Measurements from ENCODE around the gene NRAP. TPM values are rescaled to one million over a fixed set of nuclear protein-coding genes. Genes with fewer than 3 reads are reported as not detected.

The NRAP gene
- polyA plus RNA-seq (ENCODE audit: insufficient read length in 10 of 10) = 10 to 100 TPM in 7 of 10 donors, 1 to 10 TPM in 3; 8.8 to 45.2 (median 15.9) TPM
- long read RNA-seq, donor 1 = 0 reads
- long read RNA-seq, donor 2 = 0 reads
- long read RNA-seq, donor 3 = 0 reads
- long read RNA-seq, donor 4 = 0 reads
- long read RNA-seq, donor 5 = 0 reads
- long read RNA-seq, donor 6 = 0 reads
- long read RNA-seq, donor 7 = 0 reads
- long read RNA-seq, donor 8 = 0 reads
- long read RNA-seq, donor 9 = 0 reads

- DNase-seq = peak; percentile 7 to 16 (median 15)
These were observed at the start of gene NRAP for GRCh38 chr10:113663908-113664307. Gene NRAP, minus strand, starts transcription at chr10:113664041. Its CDS starts 159 bp downstream, at chr10:113663882.

GRCh38 chr10:113713640-113713982, 49.8 kb upstream of the NRAP start:
- no peak for DNase-seq

GRCh38 chr10:113712755-113713639, 49.2 kb upstream of the NRAP start:
- no peak for DNase-seq

- no peak for DNase-seq
These were observed 48.2 kb upstream of the NRAP start for GRCh38 chr10:113712024-113712423.

GRCh38 chr10:113711142-113711541, 47.3 kb upstream of the NRAP start:
- DNase-seq = no peak

- DNase-seq = peak in 1 of 3 donors; percentile 49
These were observed 45.5 kb upstream of the NRAP start for GRCh38 chr10:113709221-113709838.

- DNase-seq = no peak
These were observed 44.8 kb upstream of the NRAP start for GRCh38 chr10:113708640-113709039.

- DNase-seq = no peak
These were observed 42.8 kb upstream of the NRAP start for GRCh38 chr10:113706623-113707022.

GRCh38 chr10:113705344-113705652, 41.5 kb upstream of the NRAP start:
- no peak for DNase-seq

- peak; percentile 32 to 61 (median 36) for DNase-seq
These were observed 40.9 kb upstream of the NRAP start for GRCh38 chr10:113704637-113705343.

GRCh38 chr10:113697595-113697994, 33.8 kb upstream of the NRAP start:
- DNase-seq = no peak

- DNase-seq = no peak
These were observed 31.9 kb upstream of the NRAP start for GRCh38 chr10:113695691-113696090.

- no peak for DNase-seq
These were observed 29.5 kb upstream of the NRAP start for GRCh38 chr10:113693348-113693747.

GRCh38 chr10:113692271-113692670, 28.4 kb upstream of the NRAP start:
- DNase-seq = no peak

- no peak for DNase-seq
These were observed 27.5 kb upstream of the NRAP start for GRCh38 chr10:113691381-113691780.

GRCh38 chr10:113690749-113691148, 26.9 kb upstream of the NRAP start:
- DNase-seq = no peak

GRCh38 chr10:113689574-113689973, 25.7 kb upstream of the NRAP start:
- no peak for DNase-seq

GRCh38 chr10:113689057-113689456, 25.2 kb upstream of the NRAP start:
- no peak for DNase-seq

- no peak for DNase-seq
These were observed 23.2 kb upstream of the NRAP start for GRCh38 chr10:113687037-113687436.

- DNase-seq = no peak
These were observed 22.2 kb upstream of the NRAP start for GRCh38 chr10:113686028-113686427.

GRCh38 chr10:113683300-113683699, 19.5 kb upstream of the NRAP start:
- no peak for DNase-seq

All from muscle of back (tissue), 13 donors.